K562 (cell line): ENCODE measurements around the gene PDZD2. TPM values are rescaled to one million over a fixed set of nuclear protein-coding genes. Genes with fewer than 3 reads are reported as not detected.

Experiments
- ATAC-seq: fragments of 200-7000 bp; cut with Tn5 transposase; 3 replicates; pipeline ENCODE4 v1.9.1; 2020; ENCODE audit warnings: moderate library complexity
- BruUV-seq: library from RNA; stranded (reverse); fragments of 400-500 nt; replicated peaks from 2 replicates; lab custom pipeline; 2021; lab: Mats Ljungman, UMichigan
- CTCF ChIA-PET: fragments of 300-600 bp; formaldehyde crosslinking; extraction: SDS; loops from one replicate; lab custom pipeline; 2021; ENCODE audit warnings: low intra/inter-chr PET ratio; lab: Yijun Ruan, JAX
- POLR2A ChIA-PET: fragments of 300-600, 350-650 bp; sonication (Branson Sonifier 250); formaldehyde crosslinking; extraction: SDS; loops from one replicate; lab custom pipeline; 2021; ENCODE audit warnings: antibody characterized with exemption, inconsistent platforms; lab: Yijun Ruan, JAX
- DNase-seq, 4 experiments: peaks; one replicate each; pipeline versions ENCODE4 v3.0.0 to v3.0.0-alpha.2; 2011 to 2018; ENCODE audit warnings: low spot score in 3 of 4, mixed read lengths in 3 of 4; ENCODE audit errors: extremely low read depth in 1 of 4
- FAIRE-seq: peaks from 2 replicates; lab custom pipeline; 2011; peaks lifted over from hg19 to GRCh38; lab: Jason Lieb, UNC
- H2AFZ ChIP-seq: 2 replicates; pipeline ENCODE4 v1.6.0; 2011; ENCODE audit warnings: low read depth, low read length, control low read depth, inconsistent platforms
- H3K27ac ChIP-seq: fragments of 200-600 bp; 3 replicates; pipeline ENCODE4 v1.8.0; 2011; ENCODE audit warnings: low read depth, mild to moderate bottlenecking, control low read depth, inconsistent platforms, low read length, moderate library complexity, mixed read lengths; ENCODE audit errors: extremely low read depth
- H3K27me3 ChIP-seq, 2 experiments: fragments of 300-600 bp in 1 of 2; 2 replicates in 1 of 2; 3 replicates in 1 of 2; pipeline versions ENCODE4 v1.6.0 to v1.8.0; 2011; ENCODE audit warnings: inconsistent platforms in 2 of 2, low read length in 2 of 2, mild to moderate bottlenecking in 1 of 2, mixed read lengths in 1 of 2, moderate library complexity in 1 of 2; ENCODE audit not compliant: control insufficient read depth in 2 of 2, insufficient read depth in 2 of 2
- H3K36me3 ChIP-seq: fragments of 300-600 bp; 3 replicates; pipeline ENCODE4 v1.8.0; 2011; ENCODE audit warnings: mild to moderate bottlenecking, low read length, inconsistent platforms; ENCODE audit not compliant: control insufficient read depth, insufficient read depth
- H3K4me1 ChIP-seq, 2 experiments: fragments of 200-600 bp in 1 of 2; replicated peaks in 1 of 2; 2 replicates in 1 of 2; 3 replicates in 1 of 2; pipeline versions ENCODE4 v1.5.1 to v1.8.0; 2011; ENCODE audit warnings: inconsistent platforms in 2 of 2, low read length in 2 of 2, mild to moderate bottlenecking in 1 of 2, mixed read lengths in 1 of 2, moderate library complexity in 1 of 2; ENCODE audit not compliant: control insufficient read depth in 2 of 2, insufficient read depth in 2 of 2
- H3K4me2 ChIP-seq: 2 replicates; pipeline ENCODE4 v1.6.1; 2011; ENCODE audit warnings: low read length, control low read depth, inconsistent platforms, mixed read lengths; ENCODE audit not compliant: insufficient read depth
- H3K4me3 ChIP-seq: fragments of 200-600 bp; sonication (generic), shearing (Covaris generic); 2 replicates; pipeline ENCODE4 v1.5.1; 2016; ENCODE audit warnings: control low read depth, inconsistent platforms
- H3K79me2 ChIP-seq: fragments of 200-600 bp; 3 replicates; pipeline ENCODE4 v1.8.0; 2011; ENCODE audit warnings: low read length, inconsistent platforms; ENCODE audit not compliant: control insufficient read depth, insufficient read depth
- H3K9ac ChIP-seq, 2 experiments: 2 replicates each; pipeline versions ENCODE4 v1.6.0 to v1.6.1; 2011; ENCODE audit warnings: low read depth in 2 of 2, low read length in 2 of 2, control low read depth in 1 of 2, inconsistent platforms in 1 of 2, mild to moderate bottlenecking in 1 of 2, mixed read lengths in 1 of 2; ENCODE audit not compliant: insufficient read depth in 1 of 2
- H3K9me1 ChIP-seq: one replicate; pipeline ENCODE4 v1.6.0; 2011; ENCODE audit warnings: inconsistent platforms, mild to moderate bottlenecking, low read length, moderate library complexity; ENCODE audit not compliant: control insufficient read depth, insufficient read depth
- H3K9me3 ChIP-seq: replicated peaks from 2 replicates; pipeline ENCODE4 v1.5.1; 2011; ENCODE audit warnings: low read depth, low read length, inconsistent platforms; ENCODE audit not compliant: control insufficient read depth, insufficient read depth
- H4K20me1 ChIP-seq: replicated peaks from 2 replicates; pipeline ENCODE4 v1.6.1; 2011; ENCODE audit warnings: low read length, inconsistent platforms, mixed read lengths; ENCODE audit not compliant: control insufficient read depth, insufficient read depth
- ADNP ChIP-seq: fragments of 200-800 bp; sonication (Bioruptor generic); IDR thresholded peaks from 2 replicates; pipeline ENCODE4 v1.6.1; 2016; ENCODE audit warnings: missing genetic modification characterization, missing compliant biosample characterization
- ATF6 ChIP-seq: sonication (generic); formaldehyde crosslinking; IDR thresholded peaks from 2 replicates; pipeline ENCODE4 v1.4.0; 2020; ENCODE audit warnings: mild to moderate bottlenecking, missing genetic modification reagents
- CCNT2 ChIP-seq: IDR thresholded peaks from 2 replicates; pipeline ENCODE4 v1.6.1; 2011; ENCODE audit warnings: borderline replicate concordance, low read depth, mild to moderate bottlenecking, moderate library complexity, mixed read lengths, low read length; ENCODE audit not compliant: insufficient read length; ENCODE audit errors: extremely low read depth
- CEBPB ChIP-seq: fragments of 450-650 bp; IDR thresholded peaks from 2 replicates; pipeline ENCODE4 v1.6.1; 2016; ENCODE audit warnings: missing genetic modification characterization, missing compliant biosample characterization
- CEBPG ChIP-seq, 3 experiments: fragments of 200-800 bp in 1 of 3; sonication (Bioruptor generic) in 1 of 3; sonication (generic) in 1 of 3; formaldehyde crosslinking in 1 of 3; IDR thresholded peaks in 2 of 3; conservative IDR thresholded peaks in 1 of 3; 2 replicates each; pipeline versions ENCODE4 v1.6.1 to v1.8.0; 2016 to 2022; ENCODE audit warnings: missing compliant biosample characterization in 2 of 3, missing genetic modification characterization in 2 of 3, mild to moderate bottlenecking in 1 of 3, missing genetic modification reagents in 1 of 3
- EHMT2 ChIP-seq: fragments of 450-650 bp; IDR thresholded peaks from 2 replicates; pipeline ENCODE4 v1.6.1; 2018; ENCODE audit warnings: antibody characterized with exemption
- HMG20B ChIP-seq: fragments of 250-450 bp; sonication (Bioruptor Pico); IDR thresholded peaks from 2 replicates; pipeline ENCODE4 v1.5.0; 2021; ENCODE audit warnings: mild to moderate bottlenecking
- HNRNPH1 ChIP-seq: fragments of 200-400 bp; formaldehyde crosslinking; optimal IDR thresholded peaks from 2 replicates; pipeline ENCODE3; 2017; ENCODE audit warnings: low read depth, mild to moderate bottlenecking, low read length, moderate library complexity
- IRF1 ChIP-seq: sonication (generic); formaldehyde crosslinking; IDR thresholded peaks from 2 replicates; pipeline ENCODE4 v1.8.0; 2022; ENCODE audit warnings: missing genetic modification reagents, mild to moderate bottlenecking, borderline replicate concordance
- MTA1 ChIP-seq: fragments of 450-650 bp; IDR thresholded peaks from 2 replicates; pipeline ENCODE4 v1.6.1; 2017; ENCODE audit warnings: borderline replicate concordance
- RBM34 ChIP-seq: fragments of 200-400 bp; formaldehyde crosslinking; IDR thresholded peaks from 2 replicates; pipeline ENCODE4 v1.6.1; 2018; ENCODE audit warnings: low read length, borderline replicate concordance; ENCODE audit not compliant: insufficient read depth
- TARDBP ChIP-seq: fragments of 450-650 bp; IDR thresholded peaks from 2 replicates; pipeline ENCODE4 v1.6.1; 2016
- ZBTB17 ChIP-seq: fragments of 450-650 bp; formaldehyde crosslinking; IDR thresholded peaks from 2 replicates; pipeline ENCODE4 v1.4.0; 2020; ENCODE audit warnings: mild to moderate bottlenecking
- ZNF12 ChIP-seq: sonication (generic); formaldehyde crosslinking; IDR thresholded peaks from 2 replicates; pipeline ENCODE4 v1.4.0; 2020; ENCODE audit warnings: mild to moderate bottlenecking, missing genetic modification reagents
- WGBS: fragments of 100-300 bp; shearing (Covaris generic); methylation state at CpG from one replicate; pipeline ENCODE4 v1.1.6; 2016; ENCODE audit warnings: low coverage, mixed read lengths; ENCODE audit not compliant: insufficient coverage; ENCODE audit errors: missing lambda C conversion rate; 5-methylcytosine and 5-hydroxymethylcytosine counted together
- in situ Hi-C: fragments of 300-500 bp; cut with MboI; formaldehyde crosslinking; loops from 4 replicates; pipeline ENCODE4 v1.15.0; 2018; ENCODE audit warnings: inconsistent platforms, mixed read lengths
- intact Hi-C: fragments of 100-400 bp; cut with micrococcal nuclease; formaldehyde crosslinking; loops from 2 replicates; pipeline ENCODE4 v1.14.2; 2022
- polyA plus RNA-seq, 8 experiments: library from polyadenylated mRNA; depleted of rRNA in 4 of 8; stranded (reverse) in 5 of 8; unstranded in 3 of 8; fragments of >200 nt; fragmentation: Nextera tagmentation in 2 of 8; fragmentation: Illumina TruSeq in 1 of 8; extraction: Ambion mirVana in 2 of 8; extraction: Trizol in 1 of 8; gene quantifications; 2 replicates each; pipeline versions ENCODE4 v1.2.1 to v1.2.3, GENCODE V29; 2011 to 2014; ENCODE audit warnings: inconsistent platforms in 1 of 8, missing spikeins in 1 of 8
- total RNA-seq, 7 experiments: library from RNA; depleted of rRNA in 6 of 7; stranded (reverse); fragments of >200 nt in 6 of 7; fragmentation: Illumina TruSeq in 2 of 7; extraction: Trizol in 2 of 7; gene quantifications; 2 replicates each; pipeline versions ENCODE4 v1.2.1 to v1.2.3, GENCODE V29; 2011 to 2021; ENCODE audit warnings: low replicate concordance in 1 of 7

Gene PDZD2
- total and polyA plus RNA-seq, 9 of the 15 experiments (the other 6 are each of a cell fraction or from before 2014, with no cell fraction given) = 0.02 to 0.08 (median 0.04) TPM; not detected in 6

GRCh38 chr5:32027093-32027716 lies 388.3 kb downstream of the PDZD2 start (continued):
- TF ChIP-seq ATF6 = no peak
- no peak for TF ChIP-seq EHMT2
- no peak for TF ChIP-seq ADNP (tag)
- no peak for TF ChIP-seq TARDBP
- no peak for TF ChIP-seq ZNF12

- DNase-seq = no peak
- Histone ChIP-seq H3K36me3 (no peaks in the 10 kb centered on the region), H3K4me2 (no peak overlapping the region)
- TF ChIP-seq CEBPG (CRISPR knock-in tag; IDR thresholded peaks at IDR 0.05) (no peak), CEBPG (tag; conservative IDR thresholded peaks at IDR 0.05 in 1 of 2, IDR thresholded peaks at IDR 0.05 in 1 of 2) (peak; percentile 30 to 78; a peak in 3 of 4 replicates), RBM34 (no peak), CCNT2 (no peak), MTA1 (no peak), CEBPB (tag) (peak; percentile 88), HMG20B (no peak), IRF1 (CRISPR knock-in tag) (no peak), ZBTB17 (no peak), HNRNPH1 (no peak)
- TF ChIP-seq, all 486 proteins: peak for 2
- no TSS peak for BruUV-seq
- no peak for ATAC-seq
- ChIA-PET CTCF (no interaction called here), POLR2A (interaction anchor here (1.1 to 2.5 kb wide), 3 partner anchors 10 to 16 kb away, joined by 3 to 5 read pairs (median 4); no protein-coding TSS in a partner anchor)
- H3K9me3 ChIP-seq = no peaks in the 10 kb centered on the region
- WGBS = 1% methylated on average over 10 of the region's 10 CpGs
- H3K27ac ChIP-seq = no peak overlapping the region
- H3K9me1 ChIP-seq = no peaks in the 10 kb centered on the region
- H3K4me3 ChIP-seq = no peak overlapping the region
- H3K4me1 ChIP-seq = no peaks in the 10 kb centered on the region
- no peak overlapping the region for H3K9ac ChIP-seq
- no peak for FAIRE-seq
- intact Hi-C loops = no loop called here
- H2AFZ ChIP-seq = no peak overlapping the region
- H3K79me2 ChIP-seq = no peaks in the 10 kb centered on the region
- peaks cover 46% of the 10 kb centered on the region in 2 experiments for H3K27me3 ChIP-seq
- no peaks in the 10 kb centered on the region for H4K20me1 ChIP-seq
- in situ Hi-C loops = no loop called here
Measured at GRCh38 chr5:32027717-32028458, 389.0 kb downstream of the PDZD2 start.
